Measurements from ENCODE around the gene SPINK8.

- no peak for TF ChIP-seq CTCF (conservative IDR thresholded peaks at IDR 0.05; ENCODE audit: low read length)
- TF ChIP-seq EZH2phosphoT487 (IDR thresholded peaks at IDR 0.05; ENCODE audit: borderline replicate concordance), result no peak
Measured at GRCh38 chr3:48367201-48367600, 33.7 kb upstream of the SPINK8 start.
